ENCODE results near the gene HSD11B1L.

HSD11B1L gene, protein sequence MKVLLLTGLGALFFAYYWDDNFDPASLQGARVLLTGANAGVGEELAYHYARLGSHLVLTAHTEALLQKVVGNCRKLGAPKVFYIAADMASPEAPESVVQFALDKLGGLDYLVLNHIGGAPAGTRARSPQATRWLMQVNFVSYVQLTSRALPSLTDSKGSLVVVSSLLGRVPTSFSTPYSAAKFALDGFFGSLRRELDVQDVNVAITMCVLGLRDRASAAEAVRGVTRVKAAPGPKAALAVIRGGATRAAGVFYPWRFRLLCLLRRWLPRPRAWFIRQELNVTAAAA

GRCh38 chr19:5680437-5681368 is at the start of gene HSD11B1L, which contains the start of gene MICOS13:
HSD11B1L (plus strand) TSS chr19:5681027; CDS start chr19:5684833, 3,806 bp downstream.
MICOS13 (minus strand) TSS chr19:5680516; CDS start chr19:5680486, 30 bp downstream.
- intact Hi-C loops (cut with DNase I): loop anchor here (2.0 to 5.0 kb wide), 2 partner anchors 40 to 58 kb away; partner anchors contain the start of genes CATSPERD, LONP1, SAFB and SAFB2
- DNase-seq: peak; percentile 98 to 100 (median 99)

DNA sequence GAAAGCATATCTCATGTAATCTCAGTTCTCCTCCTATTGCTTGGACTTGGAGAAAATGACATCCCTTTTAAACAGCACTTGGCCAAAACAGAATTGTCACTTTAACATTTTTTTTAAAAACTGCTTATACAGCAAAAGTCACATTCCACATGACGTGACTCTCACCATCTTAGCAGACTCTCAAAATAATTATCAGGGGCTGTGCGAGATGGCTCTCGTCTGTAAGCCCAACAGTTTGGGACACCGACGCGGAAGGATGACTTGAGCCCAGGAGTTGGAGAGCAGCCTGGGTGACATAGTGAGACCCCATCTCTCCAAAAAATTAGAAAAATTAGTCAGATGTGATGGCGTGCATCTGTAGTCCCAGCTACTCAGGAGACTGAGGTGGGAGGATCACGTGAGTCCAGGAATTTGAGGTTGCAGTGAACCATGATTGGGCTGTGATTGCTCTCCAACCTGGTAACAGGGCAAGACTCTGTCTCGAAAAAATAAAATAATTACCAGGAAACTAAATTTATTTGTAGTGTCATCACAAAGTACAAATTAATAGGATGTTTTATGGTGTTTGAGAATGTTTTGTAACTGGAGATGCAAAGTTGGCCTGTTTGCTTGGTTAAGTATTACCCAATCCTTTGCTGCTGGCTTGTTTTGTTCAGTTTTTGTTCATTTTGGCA is 49.1 kb upstream of the HSD11B1L start:
- intact Hi-C loops (cut with DNase I): no loop called here
- no peak for DNase-seq

- no peak for DNase-seq
- intact Hi-C loops (cut with DNase I): no loop called here
Observed at GRCh38 chr19:5632241-5632612, 48.6 kb upstream of the HSD11B1L start.

DNA sequence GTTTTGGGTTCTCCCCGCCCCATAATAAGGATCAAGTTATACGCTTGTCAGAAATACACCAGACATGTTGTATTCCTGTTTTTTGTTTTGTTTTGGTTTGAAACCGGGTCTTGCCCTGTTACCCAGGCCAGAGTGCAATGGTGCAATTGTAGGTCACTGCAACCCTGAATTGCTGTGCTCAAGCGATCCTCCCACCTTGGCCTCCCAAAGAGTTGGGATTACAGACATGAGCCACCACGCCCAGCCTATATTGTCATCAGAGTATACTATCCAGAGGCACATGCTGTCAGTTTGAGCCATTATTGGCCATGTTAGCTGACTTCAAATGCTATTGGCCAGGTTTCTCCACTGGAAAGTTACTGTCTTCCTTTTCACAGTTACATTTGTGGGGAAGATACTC is 48.2 kb upstream of the HSD11B1L start:
- no peak for DNase-seq
- intact Hi-C loops (cut with DNase I): no loop called here

- DNase-seq: no peak
- intact Hi-C loops (cut with DNase I): no loop called here
Observed at GRCh38 chr19:5635427-5635826, 45.4 kb upstream of the HSD11B1L start.

DNA sequence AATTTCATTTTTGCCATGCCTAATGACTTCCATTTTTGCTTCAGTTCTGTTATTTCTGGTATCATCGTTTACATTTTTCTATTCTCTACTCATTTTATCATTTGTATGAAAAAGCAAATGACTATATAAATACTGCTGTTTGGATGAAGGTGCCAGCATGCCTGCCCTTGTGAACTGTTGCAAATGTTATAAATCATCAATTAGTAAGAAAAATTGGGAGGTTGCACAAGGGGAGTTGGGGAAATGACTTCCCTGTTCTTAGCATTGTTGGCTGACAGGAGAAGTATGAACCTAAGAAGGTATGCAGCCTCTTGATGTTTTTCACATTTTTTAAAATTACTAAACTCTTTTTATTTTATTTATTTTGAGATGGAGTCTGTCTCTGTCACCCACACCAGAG is 42.9 kb upstream of the HSD11B1L start:
- no peak for DNase-seq
- intact Hi-C loops (cut with DNase I): no loop called here

- DNase-seq: no peak
- intact Hi-C loops (cut with DNase I): no loop called here
Observed at GRCh38 chr19:5641171-5641570, 39.7 kb upstream of the HSD11B1L start.

DNA sequence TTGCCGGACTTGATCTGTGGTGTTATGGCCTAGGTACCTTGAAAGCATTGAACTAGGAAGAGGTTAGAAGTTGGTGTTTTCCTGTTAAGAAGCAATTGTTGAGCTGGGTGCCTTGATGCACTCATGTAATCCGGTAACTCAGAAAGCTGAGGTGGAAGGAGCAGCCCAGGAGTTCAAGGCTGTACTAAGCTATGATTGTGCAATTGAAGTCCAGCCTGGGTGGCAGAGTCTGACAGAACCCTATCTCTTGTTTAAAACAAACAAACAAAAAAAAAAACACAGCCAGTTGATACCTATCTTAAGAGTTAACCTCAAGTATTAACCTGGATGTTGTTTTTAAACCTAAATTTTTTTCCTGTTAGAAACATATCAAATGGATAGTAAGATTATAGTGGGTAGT is 38.6 kb upstream of the HSD11B1L start:
- no peak for DNase-seq
- intact Hi-C loops (cut with DNase I): no loop called here

DNA sequence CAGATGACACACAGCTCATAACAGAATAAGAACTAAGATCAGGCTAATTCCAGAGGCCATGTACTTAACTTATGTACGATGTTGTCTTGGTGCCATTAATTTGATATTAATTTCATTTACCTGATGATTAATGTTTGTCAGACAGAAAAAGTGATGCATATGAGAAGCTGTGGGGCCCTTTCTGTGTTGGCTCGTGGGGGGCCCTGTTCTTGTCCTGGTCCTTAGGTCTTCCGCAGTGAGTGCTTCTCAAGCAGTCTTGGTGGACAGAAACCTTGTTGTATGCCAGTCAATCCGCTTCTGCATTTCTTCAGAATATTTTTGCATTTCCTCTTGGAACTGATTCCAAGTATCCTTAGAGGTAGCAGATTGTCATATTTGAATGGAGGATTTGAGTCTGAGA is 37.8 kb upstream of the HSD11B1L start:
- no peak for DNase-seq
- intact Hi-C loops (cut with DNase I): no loop called here

DNA sequence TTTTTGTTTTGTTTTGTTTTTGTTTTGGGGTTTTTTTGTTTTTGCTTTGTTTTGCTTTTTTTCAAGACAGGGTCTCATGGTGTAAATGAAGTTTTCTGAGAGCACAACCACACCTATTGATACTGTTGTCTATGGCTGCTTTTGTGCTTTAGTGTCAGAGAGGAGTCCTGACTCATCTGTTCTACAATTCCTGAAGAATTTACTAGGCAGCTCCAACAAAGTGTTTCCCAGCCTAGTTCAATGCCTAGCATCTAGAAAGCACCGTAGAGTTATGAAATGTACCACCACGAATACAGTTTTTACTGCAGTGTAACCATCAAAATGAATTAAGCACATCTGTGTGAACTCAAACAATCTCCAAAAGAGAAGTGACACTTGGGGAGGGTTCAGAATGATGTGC is 36.8 kb upstream of the HSD11B1L start:
- no peak for DNase-seq
- intact Hi-C loops (cut with DNase I): no loop called here

DNA sequence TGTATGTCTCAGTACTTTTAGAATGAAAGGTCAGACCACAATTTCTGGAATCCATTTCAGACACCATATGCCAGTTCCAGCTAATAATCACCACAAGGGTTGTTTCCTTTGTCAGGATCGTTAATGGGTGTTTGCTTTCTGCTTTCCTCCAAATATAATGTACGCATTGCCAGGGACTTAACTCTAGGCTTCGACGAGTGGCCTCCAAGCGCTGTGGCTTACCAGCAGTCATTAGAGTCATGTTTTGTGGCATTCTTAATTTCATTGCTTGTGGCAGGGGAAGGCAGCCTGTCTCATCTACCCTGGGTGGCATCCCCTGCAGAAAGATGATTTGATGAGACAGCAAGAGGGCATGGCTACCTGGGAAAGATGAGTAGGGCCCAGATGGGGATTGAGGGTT is 35.4 kb upstream of the HSD11B1L start:
- intact Hi-C loops (cut with DNase I): no loop called here
- no peak for DNase-seq

GRCh38 chr19:5646703-5647102 is 34.1 kb upstream of the HSD11B1L start:
- intact Hi-C loops (cut with DNase I): no loop called here
- DNase-seq: no peak

DNA sequence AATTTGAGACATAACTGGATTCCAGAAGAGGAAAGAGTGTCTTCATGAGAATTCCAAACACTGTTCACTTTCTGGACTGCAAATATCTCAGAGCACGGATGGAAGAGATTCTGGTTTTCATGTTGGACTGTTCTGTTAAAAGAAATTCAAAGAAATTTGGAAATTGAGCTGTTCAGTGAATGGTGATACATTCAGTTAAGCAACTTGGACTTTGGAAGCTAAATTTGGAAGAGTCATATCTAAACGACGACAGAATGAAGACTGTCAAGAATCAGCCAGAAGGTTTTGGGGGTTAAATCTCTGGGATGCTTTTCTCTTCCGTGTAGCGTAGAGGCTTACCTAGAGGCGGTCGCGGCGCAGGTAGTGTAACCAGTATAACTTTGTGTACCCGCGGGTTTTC is 32.4 kb upstream of the HSD11B1L start:
- no peak for DNase-seq
- intact Hi-C loops (cut with DNase I): no loop called here

- DNase-seq: peak in 1 of 42 donors; percentile 5
- intact Hi-C loops (cut with DNase I): no loop called here
Observed at GRCh38 chr19:5651361-5651760, 29.5 kb upstream of the HSD11B1L start.

- peak in 1 of 42 donors; percentile 26 for DNase-seq
- intact Hi-C loops (cut with DNase I): no loop called here
Observed at GRCh38 chr19:5652261-5652660, 28.6 kb upstream of the HSD11B1L start.

DNA sequence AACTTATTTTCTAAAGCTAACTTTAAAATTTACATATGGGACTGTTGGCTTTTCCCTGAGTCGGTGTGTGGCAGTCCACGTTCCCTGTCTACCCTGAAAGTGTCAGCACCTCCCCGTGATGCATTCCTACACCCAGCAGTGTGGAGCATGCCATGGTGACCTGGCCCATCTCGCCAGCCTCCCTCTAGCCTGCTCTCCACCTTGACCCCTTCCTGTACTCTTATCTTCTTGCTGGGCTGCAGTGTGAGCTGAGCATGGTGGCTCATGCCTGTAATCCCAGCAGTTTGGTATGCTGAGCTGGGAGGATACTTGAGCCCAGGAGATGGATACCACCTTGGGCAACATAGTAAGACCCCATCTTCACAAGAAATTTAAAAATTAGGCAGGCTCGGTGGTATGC is 25.9 kb upstream of the HSD11B1L start:
- intact Hi-C loops (cut with DNase I): no loop called here
- DNase-seq: peak in 1 of 42 donors; percentile 7

- DNase-seq: peak in 1 of 42 donors; percentile 23
- intact Hi-C loops (cut with DNase I): no loop called here
Observed at GRCh38 chr19:5655412-5655811, 25.4 kb upstream of the HSD11B1L start.

DNA sequence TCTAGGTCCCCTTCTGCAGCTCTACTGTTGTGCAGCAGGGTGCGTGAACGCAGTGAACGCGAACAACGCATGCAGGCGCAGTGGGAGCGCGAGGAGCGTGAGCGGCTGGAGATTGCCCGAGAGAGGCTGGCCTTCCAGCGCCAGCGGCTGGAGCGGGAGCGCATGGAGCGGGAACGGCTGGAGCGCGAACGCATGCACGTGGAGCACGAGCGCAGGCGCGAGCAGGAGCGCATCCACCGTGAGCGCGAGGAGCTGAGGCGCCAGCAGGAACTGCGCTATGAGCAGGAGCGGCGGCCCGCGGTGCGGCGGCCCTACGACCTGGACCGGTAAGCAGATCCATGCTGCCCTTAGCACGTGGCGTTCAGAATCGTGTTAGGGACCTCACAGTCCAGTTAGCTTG is 19.3 kb upstream of the HSD11B1L start:
- intact Hi-C loops (cut with DNase I): no loop called here
- DNase-seq: peak in 1 of 42 donors; percentile 13

DNA sequence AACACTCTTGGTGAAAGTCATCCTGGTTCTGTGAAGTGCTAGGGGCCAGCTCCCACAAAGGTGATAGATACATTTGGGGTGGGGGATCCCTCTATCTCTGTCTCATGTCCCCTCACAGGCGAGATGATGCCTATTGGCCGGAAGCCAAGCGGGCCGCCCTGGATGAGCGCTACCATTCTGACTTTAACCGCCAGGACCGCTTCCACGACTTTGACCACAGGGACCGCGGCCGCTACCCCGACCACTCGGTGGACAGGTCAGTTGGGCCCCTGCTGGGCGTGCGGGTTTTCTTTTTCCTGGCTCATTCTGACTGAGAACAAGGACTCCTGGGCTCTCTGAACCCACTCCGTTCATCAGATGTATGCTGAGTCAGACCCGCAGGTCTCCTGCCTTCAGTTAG is 16.9 kb upstream of the HSD11B1L start:
- intact Hi-C loops (cut with DNase I): no loop called here
- peak in 1 of 42 donors; percentile 32 for DNase-seq

DNA sequence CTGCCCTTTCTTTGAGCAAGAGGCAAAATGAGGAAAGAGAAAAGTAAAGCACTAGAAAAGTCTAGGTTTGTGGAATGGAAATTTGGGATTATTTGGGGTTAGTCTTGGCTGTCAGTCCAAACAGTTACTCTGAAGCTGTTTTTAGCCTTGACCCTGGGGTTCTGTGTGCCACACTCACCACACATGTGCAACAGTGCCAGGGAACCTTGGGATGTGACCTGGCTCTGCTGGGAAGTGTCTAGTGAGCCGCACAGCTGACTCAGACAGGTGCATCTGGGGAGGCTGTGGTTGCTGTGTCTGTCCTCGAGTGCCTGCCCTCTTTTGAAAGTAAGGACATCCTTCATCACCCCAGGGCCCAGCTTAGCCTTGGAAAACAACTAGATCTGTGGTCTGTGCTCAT is 16.3 kb upstream of the HSD11B1L start:
- intact Hi-C loops (cut with DNase I): no loop called here
- no peak for DNase-seq
